Stimulated activated CD8-positive, alpha-beta memory T cell treated with anti-CD3 and anti-CD28 coated beads, Interleukin-7, amount 100 ng/mL, for 24 hours (primary cell): ENCODE data around the gene DGCR8.
A peak's percentile ranks its signal among the peaks of the same experiment; 100 is the strongest.

Experiments
- DNase-seq: peaks from one replicate; pipeline ENCODE4 v3.0.0-alpha.2; 2020; ENCODE audit warnings: low read depth

DGCR8 gene

DNA sequence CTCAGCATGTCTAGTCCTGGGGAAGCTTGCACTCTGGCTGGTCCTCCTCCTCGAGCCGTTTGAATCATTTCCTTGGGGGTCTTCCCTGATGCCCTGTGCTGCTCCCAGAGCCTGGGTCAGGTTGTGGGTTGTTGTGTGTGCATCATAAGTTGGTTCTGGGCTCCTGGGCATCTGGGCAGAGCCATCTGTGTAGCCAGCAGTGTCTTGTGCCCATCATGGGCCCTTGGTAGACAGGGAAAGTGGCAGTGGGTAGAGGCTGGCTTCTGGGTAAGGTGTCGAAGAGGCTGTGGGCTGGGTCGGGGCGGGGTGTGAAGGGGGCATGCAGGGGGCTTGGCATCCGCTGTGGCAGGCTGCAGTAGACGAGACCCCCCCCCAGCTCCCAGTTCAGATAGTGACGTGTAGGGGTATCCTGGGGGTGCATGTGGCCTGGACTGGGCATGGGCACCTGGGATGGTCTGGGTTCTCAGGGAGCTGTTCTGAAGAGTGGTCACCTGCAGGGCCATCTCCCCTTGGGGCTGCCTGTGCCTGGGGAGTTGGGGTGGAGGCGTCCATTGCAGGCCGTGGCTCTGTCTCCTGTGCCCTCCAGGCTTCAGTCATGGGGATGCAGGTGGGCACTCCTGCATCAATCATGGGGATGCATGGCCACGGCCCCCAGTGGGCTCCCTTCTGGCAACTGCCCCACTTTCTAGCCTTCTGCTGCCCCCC lies 44.2 kb downstream of the DGCR8 start:
- no peak for DNase-seq

DNA sequence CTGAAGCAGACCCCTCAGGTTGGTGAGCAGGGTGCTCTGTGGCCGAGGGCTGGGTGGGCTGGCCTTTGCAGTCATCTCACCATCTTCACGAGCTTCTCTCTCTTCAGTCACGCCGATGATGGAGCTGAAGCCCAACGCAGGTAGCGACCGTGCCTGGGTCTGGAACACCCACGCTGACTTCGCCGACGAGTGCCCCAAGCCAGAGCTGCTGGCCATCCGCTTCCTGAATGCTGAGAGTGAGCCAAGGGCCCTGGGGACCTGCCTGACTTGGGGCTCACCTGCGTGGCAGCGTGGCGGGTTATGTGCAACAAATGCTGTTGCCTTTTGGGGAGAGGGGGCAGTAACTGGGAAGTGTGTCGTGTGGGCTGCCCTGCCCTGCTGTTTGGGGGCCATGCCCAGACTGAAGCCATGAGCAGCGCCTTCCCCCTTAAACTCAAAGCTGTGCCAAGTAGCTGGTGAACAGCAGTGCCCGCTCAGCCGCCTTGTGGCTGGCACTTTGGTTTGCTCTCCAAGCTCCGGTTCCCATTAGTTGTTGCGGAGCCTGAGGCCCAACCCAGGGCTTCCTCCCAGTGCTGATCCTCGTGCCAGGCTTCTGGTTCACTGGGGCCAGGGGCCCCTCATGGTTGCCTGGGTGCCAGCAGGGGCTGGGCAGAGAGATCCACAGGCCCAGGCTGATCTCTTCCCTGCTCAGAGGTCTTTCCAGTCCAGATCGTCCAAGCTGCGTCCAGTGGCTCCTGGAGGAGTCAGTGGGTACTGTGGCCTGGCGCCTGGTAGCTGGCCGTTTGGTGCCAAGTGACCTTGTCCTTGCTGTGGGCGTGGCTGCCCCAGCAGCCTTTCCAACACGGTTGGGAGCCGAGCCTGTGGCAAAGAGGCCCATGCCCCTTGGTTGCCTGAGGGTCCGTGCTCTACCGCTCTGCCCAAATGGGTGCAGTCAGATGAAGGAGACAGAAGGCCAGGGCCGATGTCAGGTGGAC lies 45.4 kb downstream of the DGCR8 start:
- no peak for DNase-seq

DNA sequence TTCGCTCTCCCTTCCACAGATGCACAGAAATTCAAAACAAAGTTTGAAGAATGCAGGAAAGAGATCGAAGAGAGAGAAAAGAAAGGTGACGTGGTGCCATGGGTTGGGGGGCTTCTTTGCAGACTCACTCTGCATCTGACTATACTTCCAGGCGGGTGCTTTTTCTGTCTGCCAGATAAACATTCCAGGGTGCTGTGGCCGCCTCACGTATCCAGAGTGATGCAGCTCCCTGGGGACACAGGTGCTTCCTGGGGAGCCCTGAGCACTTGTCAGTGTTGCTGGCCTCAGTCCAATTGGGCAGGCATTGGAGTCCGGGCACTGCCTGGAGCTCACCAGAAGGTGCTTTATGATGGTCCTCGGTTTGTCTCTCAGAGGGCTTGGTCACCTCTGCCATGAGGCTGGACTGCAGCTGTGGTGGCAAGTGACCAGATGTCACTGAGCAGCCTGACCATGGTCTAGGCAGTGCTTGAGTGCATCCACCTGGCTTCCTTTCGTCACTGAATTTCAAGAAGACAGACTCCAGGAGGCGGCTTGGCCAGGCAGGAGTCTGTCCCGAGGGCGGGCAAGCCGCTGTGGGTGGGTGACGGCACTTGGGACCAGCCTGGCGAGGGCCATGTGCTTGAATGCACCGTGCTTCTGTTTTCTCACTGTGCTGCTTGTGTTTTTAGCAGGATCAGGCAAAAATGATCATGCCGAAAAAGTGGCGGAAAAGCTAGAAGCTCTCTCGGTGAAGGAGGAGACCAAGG lies 46.4 kb downstream of the DGCR8 start:
- DNase-seq: no peak

DNA sequence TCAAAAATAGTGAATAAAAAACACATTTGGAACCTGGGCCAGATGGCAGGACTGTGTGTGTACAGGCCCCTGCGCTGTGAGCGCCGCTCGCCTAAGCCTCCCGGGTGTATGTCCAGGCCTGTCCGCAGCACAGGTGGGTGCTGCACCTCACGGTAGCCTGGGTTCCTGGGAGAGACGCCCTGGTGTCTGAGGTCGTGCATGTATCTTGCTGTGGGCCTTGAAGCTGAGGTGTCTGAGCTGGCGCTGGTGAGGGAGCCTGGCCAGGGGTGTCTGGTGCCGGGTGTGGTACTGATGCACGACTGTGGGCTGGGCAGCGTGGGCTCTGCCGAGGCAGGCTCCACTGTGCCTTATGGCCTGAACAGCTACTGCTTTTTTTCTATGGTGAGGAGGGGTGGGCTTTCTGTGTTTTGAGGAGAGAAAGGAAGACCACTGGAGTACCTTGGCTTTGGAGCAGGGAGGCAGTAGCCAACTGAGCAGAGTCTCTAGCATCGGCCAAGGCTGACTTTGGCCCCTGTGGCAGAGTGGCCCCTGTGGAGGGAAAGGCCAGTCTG lies 47.4 kb downstream of the DGCR8 start:
- no peak for DNase-seq

DNA sequence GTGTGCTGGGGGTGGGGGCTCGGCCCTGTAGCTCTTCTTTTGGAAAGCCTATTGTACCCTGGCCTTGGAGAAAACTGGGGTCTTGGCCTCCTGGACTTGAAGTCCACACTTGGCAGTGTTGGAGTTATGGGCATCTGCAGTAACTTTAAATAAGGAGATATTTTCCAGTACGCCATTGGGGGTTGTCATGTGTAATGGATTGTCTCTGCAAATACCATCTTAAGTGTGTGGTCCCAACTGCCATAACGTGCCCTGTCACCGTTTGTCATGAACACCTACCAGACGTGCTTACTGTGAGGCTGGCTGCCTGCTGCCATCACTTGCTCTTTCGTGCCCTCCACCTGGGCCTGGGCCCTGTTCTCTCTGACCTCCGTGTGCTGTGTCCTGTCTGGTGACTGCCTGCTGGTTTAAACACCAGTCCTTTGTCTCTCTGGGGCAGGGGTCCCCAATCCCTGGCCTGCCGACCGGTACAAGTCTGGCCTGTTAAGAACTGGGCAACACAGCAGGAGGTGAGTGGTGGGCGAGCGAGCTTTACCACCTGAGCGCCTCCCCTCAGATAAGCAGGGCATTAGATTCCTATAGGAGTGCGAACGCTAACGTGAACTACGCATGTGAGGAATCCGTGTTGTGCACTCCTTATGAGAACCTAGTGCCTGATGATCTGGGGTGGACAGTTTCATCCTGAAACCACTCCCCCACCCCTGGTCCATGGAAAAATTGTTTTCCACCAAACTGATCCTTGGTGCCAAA lies 48.0 kb downstream of the DGCR8 start:
- DNase-seq: no peak

DNA sequence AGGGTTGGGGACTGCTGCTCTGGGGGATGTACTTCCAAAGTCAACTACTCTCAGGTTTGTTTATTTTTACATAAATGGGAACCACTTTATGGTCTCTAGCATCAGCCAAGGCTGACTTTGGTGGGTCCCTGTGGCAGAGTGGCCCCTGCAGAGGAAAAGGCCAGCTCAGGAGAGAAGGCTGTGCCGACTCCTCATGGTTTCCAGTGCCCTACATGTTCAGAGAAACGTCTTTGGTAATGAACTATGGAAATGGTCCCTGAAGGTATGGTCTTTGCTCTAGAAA lies 48.5 kb downstream of the DGCR8 start:
- no peak for DNase-seq

DNA sequence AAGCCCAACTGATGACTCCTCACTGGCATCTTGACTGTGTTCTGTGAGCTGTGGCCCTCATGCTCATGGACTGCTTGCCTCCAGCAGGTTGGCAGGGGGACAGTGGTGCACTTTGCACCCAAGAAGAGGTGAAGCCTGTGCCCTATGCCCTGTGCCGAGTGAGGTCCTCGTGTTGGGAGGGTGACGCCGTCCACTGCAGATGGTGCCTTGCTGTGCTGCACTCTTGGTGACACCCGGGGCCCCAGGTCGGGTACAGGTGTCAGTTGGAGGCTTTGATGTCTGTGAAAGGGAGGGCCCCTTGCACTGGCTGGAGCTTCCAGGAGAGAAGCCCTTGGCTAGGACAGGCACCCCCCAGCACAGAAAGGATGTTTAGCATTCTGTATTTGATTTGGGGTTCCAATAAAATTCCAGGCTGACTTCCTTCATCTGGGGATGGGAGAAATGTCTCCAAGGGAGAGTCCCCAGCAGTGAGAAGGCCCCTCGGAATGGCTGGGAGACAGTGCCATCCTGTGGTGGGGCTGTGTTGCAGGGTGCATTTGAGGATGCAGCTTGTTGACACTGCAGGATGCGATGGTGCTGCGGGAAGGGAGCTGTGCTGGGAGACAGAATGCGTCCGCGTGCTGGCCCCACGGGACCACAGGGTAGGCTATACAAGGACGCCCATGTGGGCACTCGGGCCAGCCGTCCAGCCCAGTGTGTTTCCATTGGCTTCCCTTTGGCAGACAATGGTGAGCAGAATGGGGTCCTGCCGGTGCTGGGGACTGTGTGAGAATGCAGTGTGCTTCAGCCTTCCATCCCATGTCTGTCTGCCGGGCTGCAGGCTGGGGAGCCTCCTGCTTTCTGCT lies 49.1 kb downstream of the DGCR8 start:
- no peak for DNase-seq

DNA sequence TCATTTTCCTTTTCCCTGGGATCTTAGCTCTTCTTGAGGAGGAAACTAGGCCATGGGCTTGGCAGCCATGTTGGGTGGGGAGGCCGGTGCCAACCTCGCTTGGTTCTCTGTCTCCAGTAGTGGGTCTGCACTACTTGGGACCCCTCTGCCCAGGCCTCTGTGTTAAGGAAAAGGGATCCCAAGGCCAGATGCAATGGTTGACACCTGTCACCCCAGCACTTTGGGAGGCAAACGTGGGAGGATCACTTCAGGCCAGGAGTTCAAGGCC lies 49.6 kb downstream of the DGCR8 start:
- no peak for DNase-seq

DNA sequence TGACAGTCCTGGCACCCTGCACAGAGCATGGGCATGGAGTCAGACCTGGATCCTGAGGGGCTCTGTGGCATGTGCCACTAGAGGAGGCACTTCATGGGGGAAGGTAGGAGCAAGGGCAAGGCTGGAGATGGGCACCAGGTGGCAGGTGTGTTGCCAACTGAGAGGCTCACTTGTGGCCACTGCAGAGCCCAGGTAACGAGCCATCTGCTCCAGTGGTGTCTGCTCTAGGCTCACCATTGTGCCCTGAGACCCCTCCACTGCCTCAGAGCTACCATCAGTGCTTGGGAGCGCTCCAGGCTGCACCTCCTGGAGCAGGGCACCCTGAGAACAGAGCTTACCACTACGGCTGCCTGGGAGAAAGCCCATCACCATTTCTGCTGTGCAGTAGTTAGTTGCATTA lies 50.3 kb downstream of the DGCR8 start:
- DNase-seq: no peak

DNA sequence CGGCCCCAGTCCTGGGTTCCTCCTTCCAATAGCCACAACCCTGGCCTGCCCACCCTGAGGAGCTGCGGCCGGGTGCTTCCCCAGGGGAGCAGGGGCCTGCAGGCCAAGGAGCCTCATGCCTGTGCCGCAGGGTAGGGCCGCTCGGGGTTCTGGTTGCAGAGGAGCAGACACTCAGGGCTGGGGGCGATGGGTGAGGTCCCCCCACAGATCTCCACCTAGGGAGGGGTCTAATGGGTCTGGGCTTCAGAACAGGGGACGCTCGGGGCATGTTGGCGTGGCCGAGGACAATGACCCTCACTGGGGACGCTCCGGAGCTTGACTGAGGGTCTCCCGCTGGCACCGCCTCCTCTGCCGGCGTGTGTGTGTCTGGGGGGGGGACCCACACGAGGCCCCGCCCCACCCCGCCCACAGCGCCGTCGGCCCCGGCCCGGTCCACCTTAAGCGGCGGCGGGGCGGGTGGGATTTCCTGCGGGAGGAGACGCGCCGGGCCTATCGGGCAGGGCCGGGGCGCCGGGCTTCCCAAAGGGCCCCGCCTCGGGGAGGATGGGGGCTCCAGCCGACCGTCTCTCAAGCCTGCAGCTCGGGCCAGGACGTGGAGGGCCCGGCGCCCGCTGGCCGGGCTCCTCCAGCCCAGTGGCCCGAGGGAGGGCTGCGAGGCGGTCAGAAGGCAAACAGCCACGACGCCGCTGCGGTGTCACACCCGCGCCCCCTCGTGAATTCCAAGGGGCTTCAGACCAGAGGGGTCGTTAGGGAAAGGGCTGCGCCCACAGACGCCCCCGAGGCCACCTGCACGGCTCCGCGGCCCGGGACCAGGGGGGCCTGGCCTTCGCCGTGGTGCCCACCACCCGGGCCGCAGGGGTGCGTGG lies 50.9 kb downstream of the DGCR8 start:
- peak; percentile 60 for DNase-seq

DNA sequence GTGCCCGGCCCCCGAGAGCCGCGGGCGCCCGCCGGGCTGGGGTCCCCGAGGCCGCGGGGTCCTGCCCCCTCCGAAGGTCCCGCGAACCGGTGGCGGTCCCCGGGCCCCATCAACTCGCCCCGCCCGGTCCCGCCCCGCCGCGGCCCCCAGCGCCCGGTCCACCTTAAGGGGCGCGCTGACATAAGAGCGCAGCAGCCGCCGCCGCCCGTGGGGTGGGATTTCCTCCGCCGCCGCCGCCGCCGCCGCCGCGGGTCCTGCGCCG lies 51.5 kb downstream of the DGCR8 start, which contains the start of gene ZDHHC8:
Gene ZDHHC8, plus strand, starts transcription at position 208 of the 262 bp plus-strand sequence. CDS start 144 bp downstream, outside the sequence.
- DNase-seq: no peak

DNA sequence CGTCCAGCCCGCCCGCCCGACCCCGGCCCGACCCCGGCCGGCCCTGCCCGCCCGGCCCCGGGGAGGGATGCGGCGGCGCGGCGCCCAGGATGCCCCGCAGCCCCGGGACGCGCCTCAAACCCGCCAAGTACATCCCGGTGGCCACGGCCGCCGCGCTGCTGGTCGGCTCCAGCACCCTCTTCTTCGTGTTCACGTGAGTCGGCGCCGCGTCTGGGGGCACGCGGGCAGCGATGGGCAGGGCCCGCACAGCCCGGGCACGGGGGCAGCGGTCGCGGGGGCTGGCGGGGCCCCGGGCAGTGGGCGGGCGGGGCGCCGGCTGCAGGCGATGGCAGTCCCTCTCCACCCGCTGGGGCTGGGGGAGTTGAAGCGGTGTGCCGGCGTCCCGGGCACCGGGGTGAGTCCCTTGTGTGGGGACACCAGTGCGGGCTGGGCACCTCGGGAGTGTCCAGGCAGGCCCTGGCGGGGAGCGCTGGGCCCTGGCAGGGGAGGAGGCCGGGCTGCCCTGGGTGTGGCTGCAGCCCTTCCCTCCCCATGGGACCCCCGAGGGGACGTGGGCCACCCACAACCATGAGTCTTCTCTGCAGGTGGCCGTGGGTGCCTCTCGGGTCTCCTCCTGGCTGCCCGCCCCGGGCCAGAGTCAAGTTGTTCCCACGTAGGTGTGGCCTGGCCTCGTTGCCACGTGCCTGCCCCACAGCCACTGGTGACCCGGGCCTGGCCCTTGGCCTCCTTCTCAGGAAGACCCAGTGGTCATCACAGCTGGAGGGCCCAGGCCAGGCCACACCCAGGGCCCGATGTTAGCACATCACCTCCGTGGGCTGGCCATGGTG lies 52.0 kb downstream of the DGCR8 start:
- DNase-seq: no peak

DNA sequence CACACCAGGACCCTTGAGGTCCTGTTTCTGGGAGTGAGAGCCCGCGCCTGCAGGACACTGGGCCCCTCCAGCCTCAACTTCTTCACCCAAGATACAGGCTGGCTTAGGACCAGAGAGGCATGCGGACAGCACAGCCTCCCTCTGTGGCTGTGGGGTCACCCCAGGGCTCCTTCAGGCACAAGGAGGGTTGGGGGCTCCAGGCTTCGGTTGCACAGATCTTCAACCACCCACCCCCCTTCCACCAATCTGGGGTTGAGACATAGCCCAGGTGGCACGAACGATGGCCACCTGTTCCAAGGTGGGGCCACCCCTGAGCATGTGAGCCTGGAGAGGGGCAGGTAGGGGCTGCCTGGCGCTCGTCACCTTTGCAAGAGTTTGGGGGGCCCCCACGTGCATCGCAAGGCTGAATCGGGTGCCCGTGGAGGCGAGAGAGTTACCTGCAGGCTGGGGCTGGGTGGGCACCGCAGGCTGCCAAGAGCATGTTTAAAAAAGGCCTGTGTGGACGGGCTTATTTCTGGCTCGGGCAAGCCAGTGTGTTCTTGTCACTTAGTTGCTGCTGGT lies 52.7 kb downstream of the DGCR8 start:
- no peak for DNase-seq

DNA sequence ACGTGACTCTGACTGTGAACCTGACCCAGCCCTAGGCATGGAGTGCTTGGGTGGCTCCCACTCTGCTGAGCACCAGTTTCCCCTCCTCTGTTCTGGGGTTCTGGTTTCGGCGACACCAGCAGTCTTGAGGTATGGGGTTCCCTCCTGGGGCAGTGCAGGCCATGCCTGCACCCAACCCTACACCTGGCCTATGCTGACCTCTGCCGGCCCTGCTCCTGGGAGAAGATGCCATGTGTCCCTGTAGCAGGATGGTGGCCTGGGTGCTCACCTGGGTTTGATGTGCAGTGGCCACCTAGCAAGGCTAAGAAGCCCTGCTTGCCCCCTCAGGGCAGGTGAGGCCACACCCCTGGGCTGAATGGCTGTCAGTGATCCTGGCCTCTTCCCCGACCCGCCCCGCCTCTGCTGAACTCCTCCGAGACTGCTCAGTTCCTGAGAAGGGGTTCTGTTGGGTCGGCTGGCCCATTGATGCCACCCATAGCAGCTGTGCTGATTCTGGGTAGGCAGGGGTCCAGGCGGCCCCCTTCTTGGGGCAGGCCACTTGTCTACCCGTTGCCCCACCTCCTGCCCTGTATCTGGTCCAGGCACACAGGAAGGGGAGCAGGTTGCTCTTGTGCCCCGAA lies 54.0 kb downstream of the DGCR8 start:
- no peak for DNase-seq

DNA sequence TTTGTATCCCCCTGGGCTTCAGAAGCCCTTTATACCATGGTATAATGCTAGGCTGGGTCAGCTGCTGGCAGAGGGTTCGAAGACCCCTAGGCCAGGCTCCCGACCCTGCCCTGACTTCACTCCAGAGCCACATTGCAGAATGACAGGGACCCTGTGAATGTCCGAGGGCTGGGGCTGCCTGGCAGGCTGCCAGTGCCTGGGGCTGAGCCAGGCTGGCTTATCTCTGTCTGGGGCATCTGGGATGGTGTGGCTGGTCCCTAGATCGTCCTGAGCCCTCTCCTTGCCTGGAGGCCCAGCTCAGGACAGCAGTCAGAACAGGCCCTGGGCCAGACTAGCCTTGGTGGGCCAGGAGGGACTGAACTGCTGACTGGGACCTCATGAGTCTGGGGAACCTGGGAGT lies 55.2 kb downstream of the DGCR8 start:
- no peak for DNase-seq

DNA sequence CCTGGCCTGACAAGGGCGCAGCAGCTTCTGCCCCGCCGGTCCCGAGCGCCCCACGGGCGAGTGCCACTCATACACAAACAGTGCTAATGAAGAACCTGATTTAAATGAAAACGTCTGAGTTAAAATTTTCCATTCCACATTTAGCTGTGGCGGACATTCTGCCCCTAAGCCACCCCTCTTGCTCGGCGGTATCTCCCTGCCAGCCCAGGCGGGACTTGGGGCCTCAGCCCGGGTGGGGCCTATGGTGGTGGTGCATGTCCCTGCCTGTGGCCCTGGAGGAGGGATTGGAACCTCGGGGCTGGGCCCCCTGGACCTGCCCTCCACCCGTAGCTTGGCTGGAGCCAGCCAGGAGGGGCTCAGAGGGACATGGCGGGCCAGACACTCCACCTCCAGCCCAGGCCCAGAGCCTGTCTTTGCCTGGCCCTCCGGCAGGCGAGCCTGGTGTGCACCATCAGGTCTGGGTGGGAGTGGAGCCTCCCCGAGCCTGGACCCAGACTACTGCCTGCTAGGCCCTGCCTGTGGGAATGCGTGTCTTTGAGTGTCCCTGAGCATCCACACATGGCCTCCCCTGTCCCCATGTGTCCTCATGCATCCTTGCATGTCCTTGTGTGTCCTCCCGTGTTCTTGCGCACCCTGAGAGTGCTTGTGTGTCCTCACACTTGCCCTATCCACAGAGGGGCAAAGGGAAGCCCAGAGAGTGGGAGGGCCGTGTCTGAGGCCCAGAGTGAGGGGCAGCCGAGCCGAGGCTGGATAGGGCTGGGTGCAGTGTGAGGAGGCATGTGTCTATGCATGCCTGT lies 56.0 kb downstream of the DGCR8 start:
- DNase-seq: no peak

DNA sequence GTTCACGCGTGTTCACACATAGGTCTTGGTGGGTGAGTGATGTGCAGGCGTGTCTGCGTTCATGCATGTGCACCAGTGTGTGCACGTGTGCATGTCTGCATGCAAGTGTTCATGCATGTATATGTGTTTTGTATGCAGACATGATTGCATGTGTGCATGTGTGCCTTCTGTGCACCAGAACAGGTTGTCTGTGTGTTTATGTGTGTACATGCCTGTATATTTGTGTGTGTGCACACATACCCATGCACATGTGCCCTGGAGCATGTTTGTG lies 56.5 kb downstream of the DGCR8 start:
- no peak for DNase-seq

DNA sequence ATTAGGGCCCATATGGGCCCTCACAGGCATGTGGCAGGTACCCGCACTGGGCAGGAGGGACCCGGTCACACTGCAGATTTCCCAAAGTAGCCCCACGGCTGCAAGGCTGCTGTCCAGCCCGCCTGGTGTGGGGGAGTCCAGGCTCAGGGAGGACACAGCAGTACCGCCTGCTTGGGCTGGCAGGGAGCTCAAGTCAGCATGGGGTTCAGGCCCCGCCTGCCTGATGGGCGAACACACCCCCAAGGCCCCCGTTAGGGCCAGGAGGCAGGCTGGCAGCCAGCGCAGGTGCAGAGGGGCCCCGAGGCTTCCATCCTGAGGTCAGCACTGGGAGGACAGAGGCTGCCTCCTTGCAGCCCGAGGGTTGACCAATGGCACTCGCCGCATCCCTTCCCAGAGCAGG lies 57.1 kb downstream of the DGCR8 start:
- no peak for DNase-seq
